ENCODE results near the gene PPP2R5D.

PPP2R5D gene

GRCh38 chr6:43001843-43002242 is 17.5 kb downstream of the PPP2R5D start:
- Histone ChIP-seq H3K9me3 (ENCODE audit: insufficient read depth, low read length, severe bottlenecking) (no peaks in the 10 kb centered on the region), H3K27me3 (ENCODE audit: insufficient read depth, low read length, poor library complexity) (no peaks in the 10 kb centered on the region), H4K20me1 (ENCODE audit: insufficient read depth, low read length) (peaks cover 3% of the 10 kb centered on the region; the same call in 1 of the 2 replicates), H3K79me2 (ENCODE audit: insufficient read depth, low read length) (peaks cover 23% of the 10 kb centered on the region), H2AFZ (ENCODE audit: low read depth, low read length) (no peak overlapping the region), H3K27ac (ENCODE audit: low read length) (no peak overlapping the region), H3K4me3 (ENCODE audit: low read depth in 1 of 2, low read length in 2 of 2) (no peak overlapping the region), H3K36me3 (ENCODE audit: insufficient read depth, low read length) (peaks cover 38% of the 10 kb centered on the region), H3K4me1 (ENCODE audit: insufficient read depth, low read length) (no peaks in the 10 kb centered on the region), H3K4me2 (ENCODE audit: insufficient read depth, low read length) (no peak overlapping the region), H3K9ac (ENCODE audit: low read depth, low read length) (no peak overlapping the region)
- no peak for ATAC-seq (ENCODE audit: insufficient read depth, low read depth)
- TF ChIP-seq, protein P1, sequence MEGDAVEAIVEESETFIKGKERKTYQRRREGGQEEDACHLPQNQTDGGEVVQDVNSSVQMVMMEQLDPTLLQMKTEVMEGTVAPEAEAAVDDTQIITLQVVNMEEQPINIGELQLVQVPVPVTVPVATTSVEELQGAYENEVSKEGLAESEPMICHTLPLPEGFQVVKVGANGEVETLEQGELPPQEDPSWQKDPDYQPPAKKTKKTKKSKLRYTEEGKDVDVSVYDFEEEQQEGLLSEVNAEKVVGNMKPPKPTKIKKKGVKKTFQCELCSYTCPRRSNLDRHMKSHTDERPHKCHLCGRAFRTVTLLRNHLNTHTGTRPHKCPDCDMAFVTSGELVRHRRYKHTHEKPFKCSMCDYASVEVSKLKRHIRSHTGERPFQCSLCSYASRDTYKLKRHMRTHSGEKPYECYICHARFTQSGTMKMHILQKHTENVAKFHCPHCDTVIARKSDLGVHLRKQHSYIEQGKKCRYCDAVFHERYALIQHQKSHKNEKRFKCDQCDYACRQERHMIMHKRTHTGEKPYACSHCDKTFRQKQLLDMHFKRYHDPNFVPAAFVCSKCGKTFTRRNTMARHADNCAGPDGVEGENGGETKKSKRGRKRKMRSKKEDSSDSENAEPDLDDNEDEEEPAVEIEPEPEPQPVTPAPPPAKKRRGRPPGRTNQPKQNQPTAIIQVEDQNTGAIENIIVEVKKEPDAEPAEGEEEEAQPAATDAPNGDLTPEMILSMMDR (IDR thresholded peaks at IDR 0.05; ENCODE audit: borderline replicate concordance, extremely low read depth, low read length, poor library complexity, severe bottlenecking) = no peak
- no peak for TF ChIP-seq EZH2 (IDR thresholded peaks at IDR 0.05; ENCODE audit: borderline replicate concordance, low read depth, low read length, severe bottlenecking)
- no peak for DNase-seq

DNA sequence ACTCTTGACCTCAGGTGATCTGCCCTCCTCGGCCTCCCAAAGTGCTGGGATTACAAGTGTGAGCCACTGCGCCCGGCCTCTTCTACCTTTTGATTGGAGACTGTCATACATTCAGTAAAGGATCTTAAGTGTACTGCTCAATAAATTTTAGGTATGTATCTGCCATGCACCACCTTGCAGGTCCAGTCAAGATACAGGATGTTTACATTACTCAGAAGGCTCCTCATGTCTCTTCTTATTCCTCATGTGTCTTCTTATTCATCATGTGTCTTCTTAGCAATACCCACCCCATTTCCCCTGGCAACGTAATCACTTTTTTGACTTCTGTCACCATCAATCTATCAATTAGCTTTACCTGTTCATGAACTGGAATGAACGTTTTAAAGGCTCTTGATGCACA is 21.5 kb downstream of the PPP2R5D start:
- Histone ChIP-seq H3K4me3 (ENCODE audit: low read depth in 1 of 2, low read length in 2 of 2) (no peak overlapping the region), H3K4me1 (ENCODE audit: insufficient read depth, low read length) (no peaks in the 10 kb centered on the region), H3K36me3 (ENCODE audit: insufficient read depth, low read length) (peaks cover 61% of the 10 kb centered on the region), H4K20me1 (ENCODE audit: insufficient read depth, low read length) (peaks cover 3% of the 10 kb centered on the region; the same call in 1 of the 2 replicates), H3K9ac (ENCODE audit: low read depth, low read length) (no peak overlapping the region), H3K9me3 (ENCODE audit: insufficient read depth, low read length, severe bottlenecking) (no peaks in the 10 kb centered on the region), H2AFZ (ENCODE audit: low read depth, low read length) (no peak overlapping the region), H3K4me2 (ENCODE audit: insufficient read depth, low read length) (no peak overlapping the region), H3K79me2 (ENCODE audit: insufficient read depth, low read length) (peaks cover 8% of the 10 kb centered on the region), H3K27me3 (ENCODE audit: insufficient read depth, low read length, poor library complexity) (no peaks in the 10 kb centered on the region), H3K27ac (ENCODE audit: low read length) (no peak overlapping the region)
- no peak for TF ChIP-seq EZH2 (IDR thresholded peaks at IDR 0.05; ENCODE audit: borderline replicate concordance, low read depth, low read length, severe bottlenecking)
- TF ChIP-seq, protein P1 (IDR thresholded peaks at IDR 0.05; ENCODE audit: borderline replicate concordance, extremely low read depth, low read length, poor library complexity, severe bottlenecking) = no peak
- no peak for DNase-seq
- no peak for ATAC-seq (ENCODE audit: insufficient read depth, low read depth)

DNA sequence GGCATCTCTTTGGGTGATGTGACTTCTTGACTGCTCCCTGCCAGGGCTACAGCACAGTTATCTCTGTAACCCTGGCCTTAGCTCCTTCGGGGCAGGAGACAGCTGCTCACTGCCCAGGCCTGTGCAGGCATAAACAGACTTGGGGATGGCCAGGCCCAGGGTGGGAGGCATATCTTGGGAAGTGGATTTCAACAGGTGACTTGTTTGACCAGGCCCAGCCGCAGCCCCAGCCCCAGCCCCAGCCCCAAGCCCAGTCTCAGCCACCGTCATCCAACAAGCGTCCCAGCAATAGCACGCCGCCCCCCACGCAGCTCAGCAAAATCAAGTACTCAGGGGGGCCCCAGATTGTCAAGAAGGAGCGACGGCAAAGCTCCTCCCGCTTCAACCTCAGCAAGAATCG is 21.9 kb downstream of the PPP2R5D start:
- Histone ChIP-seq H3K4me3 (ENCODE audit: low read depth in 1 of 2, low read length in 2 of 2) (no peak overlapping the region), H3K9ac (ENCODE audit: low read depth, low read length) (no peak overlapping the region), H2AFZ (ENCODE audit: low read depth, low read length) (no peak overlapping the region), H4K20me1 (ENCODE audit: insufficient read depth, low read length) (peaks cover 3% of the 10 kb centered on the region; the same call in 1 of the 2 replicates), H3K4me1 (ENCODE audit: insufficient read depth, low read length) (peaks cover 4% of the 10 kb centered on the region), H3K9me3 (ENCODE audit: insufficient read depth, low read length, severe bottlenecking) (no peaks in the 10 kb centered on the region), H3K27me3 (ENCODE audit: insufficient read depth, low read length, poor library complexity) (no peaks in the 10 kb centered on the region), H3K36me3 (ENCODE audit: insufficient read depth, low read length) (peaks cover 65% of the 10 kb centered on the region), H3K27ac (ENCODE audit: low read length) (no peak overlapping the region), H3K79me2 (ENCODE audit: insufficient read depth, low read length) (peaks cover 11% of the 10 kb centered on the region), H3K4me2 (ENCODE audit: insufficient read depth, low read length) (no peak overlapping the region)
- TF ChIP-seq EZH2 (IDR thresholded peaks at IDR 0.05; ENCODE audit: borderline replicate concordance, low read depth, low read length, severe bottlenecking) = no peak
- TF ChIP-seq, protein P1 (IDR thresholded peaks at IDR 0.05; ENCODE audit: borderline replicate concordance, extremely low read depth, low read length, poor library complexity, severe bottlenecking) = no peak
- ATAC-seq (ENCODE audit: insufficient read depth, low read depth) (no peak), DNase-seq (no peak)

GRCh38 chr6:43007126-43007525 is 22.8 kb downstream of the PPP2R5D start:
- Histone ChIP-seq H3K79me2 (ENCODE audit: insufficient read depth, low read length) (peaks cover 18% of the 10 kb centered on the region), H3K36me3 (ENCODE audit: insufficient read depth, low read length) (peaks cover 74% of the 10 kb centered on the region), H2AFZ (ENCODE audit: low read depth, low read length) (no peak overlapping the region), H3K4me1 (ENCODE audit: insufficient read depth, low read length) (peaks cover 12% of the 10 kb centered on the region), H3K9me3 (ENCODE audit: insufficient read depth, low read length, severe bottlenecking) (no peaks in the 10 kb centered on the region), H3K27me3 (ENCODE audit: insufficient read depth, low read length, poor library complexity) (no peaks in the 10 kb centered on the region), H4K20me1 (ENCODE audit: insufficient read depth, low read length) (peaks cover 3% of the 10 kb centered on the region; the same call in 1 of the 2 replicates), H3K27ac (ENCODE audit: low read length) (no peak overlapping the region), H3K9ac (ENCODE audit: low read depth, low read length) (no peak overlapping the region), H3K4me3 (ENCODE audit: low read depth in 1 of 2, low read length in 2 of 2) (no peak overlapping the region), H3K4me2 (ENCODE audit: insufficient read depth, low read length) (no peak overlapping the region)
- TF ChIP-seq EZH2 (IDR thresholded peaks at IDR 0.05; ENCODE audit: borderline replicate concordance, low read depth, low read length, severe bottlenecking) = no peak
- TF ChIP-seq, protein P1 (IDR thresholded peaks at IDR 0.05; ENCODE audit: borderline replicate concordance, extremely low read depth, low read length, poor library complexity, severe bottlenecking) = no peak
- ATAC-seq (ENCODE audit: insufficient read depth, low read depth) (no peak), DNase-seq (no peak)

All from DND-41 (cell line).